HG02981 (cell line): ENCODE results near the gene GPC4.
A peak's percentile ranks its signal among the peaks of the same experiment; 100 is the strongest.

Source experiments
- ATAC-seq: cut with Tn5 transposase; IDR thresholded peaks from one replicate; pipeline ENCODE4 v1.9.1; 2021; ENCODE audit warnings: mild to moderate bottlenecking, moderate library complexity; ENCODE audit not compliant: unreplicated experiment

The GPC4 gene

DNA sequence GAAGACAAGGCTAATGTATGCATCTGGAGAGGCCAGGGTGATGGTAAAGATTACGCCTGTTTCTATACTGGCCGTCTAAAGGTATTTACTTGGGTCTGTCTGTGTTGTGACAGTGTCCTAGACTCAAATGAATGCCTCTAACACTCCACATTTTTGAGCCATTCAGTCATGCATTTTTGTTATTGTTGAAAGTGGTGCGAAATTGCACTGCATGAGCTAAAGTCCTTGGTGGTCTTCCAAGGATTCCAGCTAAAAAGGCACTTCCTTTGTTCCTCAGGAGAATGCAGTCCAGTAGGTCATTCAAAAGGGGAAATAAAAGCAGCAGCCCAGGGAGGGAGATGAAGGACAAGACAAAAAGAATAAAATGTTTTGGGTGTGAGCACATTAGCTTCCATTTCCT, 3.0 kb downstream of the GPC4 start:
- no peak for ATAC-seq

DNA sequence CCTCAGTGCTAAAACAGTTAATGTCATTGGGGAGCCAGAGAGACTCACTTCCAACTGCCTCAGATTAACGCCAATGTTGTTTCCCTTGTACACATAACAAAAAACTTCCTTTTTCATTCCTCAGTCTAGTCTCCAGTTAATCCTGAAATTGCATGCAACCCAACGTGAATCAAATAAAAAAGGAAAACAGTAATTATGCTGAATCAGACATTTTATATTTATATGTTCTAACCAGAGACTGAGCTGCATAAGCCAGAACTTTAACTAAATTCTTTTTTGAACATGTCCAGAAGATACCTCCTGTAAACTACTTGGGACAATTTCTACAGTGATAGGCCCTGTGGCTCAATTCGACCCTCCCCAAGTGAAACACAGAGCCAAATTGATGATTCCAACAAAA, 4.7 kb downstream of the GPC4 start:
- ATAC-seq, result no peak

DNA sequence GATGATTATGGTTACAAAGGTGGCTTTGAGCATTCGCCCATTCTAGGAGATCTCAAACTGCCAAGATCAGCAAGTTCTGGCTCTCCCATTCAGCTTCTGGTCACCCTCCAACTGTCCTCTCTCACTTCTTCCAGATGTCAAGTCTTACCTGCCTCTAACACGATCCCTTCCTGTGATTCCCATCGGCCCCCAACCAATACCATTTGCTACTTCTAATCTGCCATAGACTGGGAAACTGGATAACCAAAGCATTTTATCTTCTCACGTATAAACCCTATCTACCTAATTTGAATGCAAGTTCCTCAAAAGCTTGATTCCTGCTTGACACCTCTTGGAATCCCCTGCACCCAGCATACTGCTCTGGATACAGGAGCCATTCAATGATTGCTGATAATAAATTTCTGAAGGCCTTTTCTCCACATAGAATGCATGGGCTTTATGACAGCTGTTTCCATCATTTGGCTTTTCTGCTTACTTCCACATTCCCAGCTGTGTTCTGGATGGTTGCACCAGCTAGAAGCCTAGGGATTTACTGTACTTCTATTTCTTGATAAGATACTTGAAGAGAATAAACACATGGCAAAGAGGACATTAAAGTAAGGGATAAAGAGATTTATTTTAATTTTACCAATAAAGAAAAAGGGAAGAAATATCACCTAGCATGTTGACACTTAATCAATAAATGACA, 9.6 kb downstream of the GPC4 start:
- ATAC-seq, result no peak

DNA sequence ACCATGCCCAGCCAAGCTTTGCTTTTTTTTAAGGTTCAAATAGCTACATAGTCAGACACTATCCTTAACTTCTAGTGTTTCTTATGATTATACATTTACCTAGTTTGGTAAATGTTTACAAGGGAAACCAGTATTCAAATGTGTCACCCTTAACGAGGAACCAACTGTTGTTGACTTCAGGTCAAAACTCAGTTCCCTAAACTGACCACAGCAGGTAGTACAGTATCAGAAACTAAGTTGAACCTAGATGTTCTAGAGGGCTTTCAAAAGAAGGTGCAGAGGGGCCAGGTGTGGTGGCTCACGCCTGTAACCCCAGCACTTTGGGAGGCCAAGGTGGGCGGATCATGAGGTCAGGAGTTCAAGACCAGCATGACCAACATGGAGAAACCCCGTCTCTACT, 11.3 kb downstream of the GPC4 start:
- ATAC-seq, result no peak

DNA sequence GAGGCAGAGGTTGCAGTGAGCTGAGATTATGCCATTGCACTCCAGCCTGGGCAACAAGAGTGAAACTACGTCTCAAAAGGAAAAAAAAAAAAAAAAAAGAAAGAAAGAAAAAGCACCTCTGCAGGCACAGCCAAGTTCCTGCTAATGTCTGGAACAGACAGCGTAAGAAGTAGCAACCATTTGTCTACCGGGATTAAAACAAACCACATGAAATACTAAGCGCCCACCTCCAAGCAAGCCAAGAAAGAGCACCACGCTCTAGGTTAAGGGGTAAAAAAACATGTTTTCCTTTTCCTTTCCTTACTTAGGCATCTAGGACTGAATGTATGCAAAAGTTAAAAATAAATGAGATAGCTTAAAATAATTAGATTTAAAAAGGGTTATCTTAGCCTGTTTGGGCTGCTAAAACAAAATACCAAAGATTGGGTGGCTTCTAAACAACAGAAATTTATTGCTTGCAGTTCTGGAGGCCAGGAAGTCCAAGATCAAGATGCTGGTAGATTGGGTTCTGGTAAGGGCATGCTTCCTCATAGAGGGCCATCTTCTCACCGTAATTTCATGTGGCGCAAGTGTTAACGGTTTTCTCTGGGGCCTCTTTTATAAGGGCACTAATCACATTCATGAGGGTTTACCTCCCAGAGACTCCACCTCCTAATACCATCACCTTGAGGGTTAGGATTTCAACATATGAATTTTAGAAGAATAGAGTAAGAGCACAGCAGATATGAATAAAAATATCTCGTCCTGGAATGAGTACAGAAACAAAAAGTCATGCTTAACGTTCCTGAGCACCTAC, 12.3 kb downstream of the GPC4 start:
- ATAC-seq, result no peak

DNA sequence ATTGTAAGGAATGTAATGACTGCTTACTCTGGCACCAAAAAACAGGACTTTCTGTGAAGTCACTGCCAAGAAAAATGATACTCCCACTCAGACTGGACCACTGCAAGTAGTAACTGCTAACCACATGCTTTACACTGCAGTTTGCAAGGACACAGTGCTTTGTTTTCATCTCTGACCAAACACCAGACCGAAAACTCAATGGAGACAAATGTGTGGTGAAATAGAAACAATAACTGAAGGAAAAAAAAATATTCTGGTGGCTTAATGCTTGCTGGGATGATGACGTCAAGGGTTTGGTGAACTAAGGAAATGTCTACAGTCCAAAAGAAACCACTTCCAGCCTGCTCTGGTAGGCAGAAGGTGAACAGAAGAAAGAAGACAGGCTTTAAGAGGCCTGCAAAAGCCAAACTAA, 13.2 kb downstream of the GPC4 start:
- ATAC-seq, result no peak

DNA sequence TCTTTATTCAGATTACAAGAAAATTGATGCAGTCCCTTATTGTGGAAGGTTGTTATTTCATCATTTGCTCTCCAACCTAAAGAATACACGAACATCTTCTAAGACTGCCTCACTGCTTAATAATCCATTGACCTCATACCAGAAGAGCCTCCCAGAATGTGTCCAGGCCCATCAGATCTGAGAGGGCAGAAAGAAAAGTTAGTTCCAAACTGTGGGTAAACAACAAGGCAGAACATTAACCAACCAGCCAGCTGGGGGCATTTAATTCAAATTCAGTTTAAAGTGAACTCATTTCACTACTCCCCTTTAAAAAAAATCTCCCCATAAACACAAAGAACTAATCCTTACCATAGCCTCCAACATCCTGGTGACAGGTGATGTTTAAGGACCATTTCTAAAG, 13.8 kb downstream of the GPC4 start:
- no peak for ATAC-seq

DNA sequence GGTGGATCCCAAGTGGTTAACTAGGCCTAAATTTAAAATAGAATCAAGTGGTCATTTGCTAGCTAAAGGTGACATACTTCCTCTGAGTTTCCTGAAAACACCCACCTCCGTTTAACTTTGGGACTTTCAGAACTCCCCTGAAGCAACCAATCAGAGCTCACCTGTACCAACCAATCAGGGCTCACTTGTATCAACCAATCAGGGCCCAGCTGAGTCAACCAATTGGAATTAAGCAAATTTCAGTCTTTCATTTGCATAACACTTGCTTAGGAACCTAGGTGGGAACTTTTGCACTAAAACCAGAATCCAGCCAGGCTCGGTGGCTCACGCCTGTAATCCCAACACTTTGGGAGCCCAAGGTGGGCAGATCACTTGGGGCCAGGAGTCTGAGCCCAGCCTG, 15.9 kb downstream of the GPC4 start:
- no peak for ATAC-seq

DNA sequence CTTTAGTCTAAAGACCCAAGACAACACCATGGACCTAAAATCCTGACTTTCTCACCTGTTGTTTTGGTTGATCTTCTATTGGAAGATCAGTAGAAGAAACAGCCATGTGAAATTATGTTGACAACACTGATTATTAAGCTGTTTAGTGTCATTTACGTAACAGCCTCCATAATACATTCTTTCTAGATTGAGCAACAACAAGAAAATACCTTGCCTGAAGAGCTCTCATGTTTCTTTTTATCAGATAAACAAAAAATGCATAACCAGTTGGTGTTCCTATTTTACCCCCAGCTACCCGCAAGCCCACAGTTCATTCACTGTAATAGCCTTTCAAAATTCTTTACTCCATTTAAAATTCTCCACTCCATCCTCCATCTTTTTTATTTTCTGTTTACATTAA, 20.5 kb downstream of the GPC4 start:
- no peak for ATAC-seq

DNA sequence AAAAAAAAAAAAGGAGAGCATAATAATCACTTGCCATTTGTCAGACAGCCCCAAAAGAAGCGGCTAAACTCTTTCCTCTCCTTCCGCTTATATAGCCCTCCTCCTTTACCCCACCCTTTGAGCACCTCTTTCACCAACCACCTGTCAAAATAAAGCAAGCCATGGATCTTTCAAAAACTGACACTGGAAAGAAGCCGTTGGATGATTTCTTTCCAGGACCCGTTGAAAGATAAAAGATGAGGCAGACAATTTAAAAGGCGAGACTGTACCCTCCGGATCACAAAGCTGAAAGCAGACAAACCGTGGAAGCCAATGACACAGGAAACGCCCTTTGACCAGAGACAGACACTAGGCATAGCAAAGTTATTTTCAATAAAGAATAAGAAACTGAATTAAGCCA, 22.6 kb downstream of the GPC4 start:
- ATAC-seq, result no peak

DNA sequence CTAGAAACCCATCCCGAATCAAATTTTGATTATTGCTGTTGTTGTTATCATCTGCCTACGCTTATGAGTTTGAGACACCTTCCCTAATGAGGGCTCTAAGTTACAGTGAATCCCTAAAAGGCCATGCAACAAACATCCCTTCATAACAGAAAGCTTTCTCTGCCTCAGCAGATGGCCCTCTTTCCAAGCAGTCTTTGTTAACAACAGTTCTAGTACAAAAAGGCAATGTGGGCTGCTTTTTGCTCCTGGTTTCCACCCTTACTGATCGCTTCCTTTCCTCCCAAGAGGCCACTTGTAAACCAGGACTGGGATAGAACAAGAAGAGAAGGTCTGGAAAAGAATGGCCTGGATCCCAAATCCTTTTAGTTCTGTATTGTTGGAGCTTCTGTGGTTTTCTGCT, 24.2 kb downstream of the GPC4 start:
- no peak for ATAC-seq

DNA sequence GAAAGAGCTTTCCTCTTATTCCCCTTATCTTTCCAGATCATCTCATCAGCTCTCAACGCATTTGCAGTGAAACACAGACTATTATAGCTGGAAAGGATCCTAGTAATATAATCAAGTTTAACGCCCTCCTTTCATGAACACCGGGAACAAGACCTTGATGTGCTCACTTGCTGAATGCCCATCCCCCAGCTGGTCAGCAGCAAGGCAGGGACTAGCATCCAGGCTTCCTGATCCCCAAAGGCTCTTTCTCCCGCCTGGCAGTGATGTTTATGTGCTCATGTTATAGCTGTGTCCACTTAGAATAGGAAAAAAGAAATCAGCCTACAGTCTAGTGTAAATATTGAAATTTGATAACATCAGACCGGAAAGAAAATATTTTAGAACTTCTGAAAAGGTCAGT, 24.6 kb downstream of the GPC4 start:
- no peak for ATAC-seq

DNA sequence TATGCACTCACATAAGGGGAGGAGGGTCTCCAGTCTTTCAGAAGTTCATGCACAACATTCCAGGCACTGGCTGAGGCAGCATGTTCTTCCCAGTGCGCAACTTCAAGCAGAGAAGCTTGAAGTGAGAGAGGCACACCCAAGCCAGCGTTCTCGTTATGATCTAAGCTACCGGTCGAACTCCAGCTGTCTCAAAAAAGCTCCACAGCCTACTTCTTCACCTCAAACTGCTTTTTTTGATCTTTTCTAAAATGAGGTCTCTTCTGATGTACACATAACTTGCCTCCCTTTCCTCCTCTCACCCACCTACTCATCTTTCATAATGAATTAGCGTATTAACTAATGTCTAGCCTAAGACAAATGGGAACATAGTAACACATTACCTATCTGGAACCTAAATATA, 25.3 kb downstream of the GPC4 start:
- no peak for ATAC-seq

DNA sequence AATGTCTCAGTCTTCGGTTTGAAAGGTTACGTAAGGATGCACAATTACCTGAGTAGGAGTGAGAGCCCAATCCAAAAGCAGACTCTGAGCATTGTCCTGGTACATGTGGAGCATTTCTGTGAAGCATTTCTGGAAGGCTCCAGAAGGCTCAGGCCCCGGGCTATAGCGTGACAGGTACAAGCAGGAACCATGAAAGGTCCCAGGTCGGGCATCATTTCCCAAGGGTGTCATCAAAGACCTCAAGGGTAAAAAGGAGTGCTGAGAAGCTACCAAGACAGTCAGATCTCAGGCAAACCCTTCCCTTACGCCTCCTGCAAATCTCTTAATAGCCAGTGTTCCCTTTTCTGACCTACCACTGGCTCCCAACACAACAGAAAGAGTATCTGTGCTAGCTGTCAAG, 30.8 kb downstream of the GPC4 start:
- ATAC-seq, result no peak

DNA sequence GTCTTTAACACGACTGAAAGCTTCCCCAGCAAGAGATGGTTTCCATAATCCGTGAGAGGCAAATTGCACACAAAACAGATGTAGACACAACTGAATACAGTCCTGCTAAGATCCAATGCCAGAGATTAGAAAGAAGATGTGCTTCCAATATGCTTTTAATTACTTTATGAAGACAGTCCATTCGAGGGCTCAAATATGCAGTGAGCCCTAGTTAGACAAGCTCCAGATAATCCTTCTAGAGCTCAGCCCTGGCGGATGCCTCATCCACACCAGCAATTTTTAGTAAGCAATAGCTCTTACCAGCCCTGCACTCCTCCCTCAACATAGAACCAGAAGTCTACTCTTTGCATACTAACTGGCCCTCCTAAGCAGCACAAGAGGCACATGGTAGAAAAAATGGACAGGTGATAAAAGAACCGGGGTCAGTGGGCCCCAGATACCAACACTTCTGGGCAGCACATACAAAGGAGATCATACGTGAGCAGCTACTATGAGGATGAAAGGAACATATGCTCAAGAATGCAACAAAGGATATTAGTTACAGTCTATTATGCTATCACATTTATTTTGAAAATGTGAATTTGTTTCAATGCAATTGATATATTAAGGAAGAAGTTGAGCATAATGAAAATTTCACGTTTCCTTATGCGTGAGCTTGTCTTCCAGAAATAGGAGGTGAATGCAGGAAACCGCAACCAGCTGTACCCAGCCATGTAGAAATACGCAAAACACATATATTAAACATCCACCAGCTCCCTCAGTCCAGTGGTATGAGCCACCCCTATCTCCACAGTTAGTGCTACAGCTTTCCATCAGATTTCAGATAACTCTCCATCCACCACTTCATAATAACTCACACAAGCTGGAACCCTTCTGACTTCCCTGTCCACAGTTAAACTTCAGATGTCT, 34.3 kb downstream of the GPC4 start:
- ATAC-seq, result no peak

DNA sequence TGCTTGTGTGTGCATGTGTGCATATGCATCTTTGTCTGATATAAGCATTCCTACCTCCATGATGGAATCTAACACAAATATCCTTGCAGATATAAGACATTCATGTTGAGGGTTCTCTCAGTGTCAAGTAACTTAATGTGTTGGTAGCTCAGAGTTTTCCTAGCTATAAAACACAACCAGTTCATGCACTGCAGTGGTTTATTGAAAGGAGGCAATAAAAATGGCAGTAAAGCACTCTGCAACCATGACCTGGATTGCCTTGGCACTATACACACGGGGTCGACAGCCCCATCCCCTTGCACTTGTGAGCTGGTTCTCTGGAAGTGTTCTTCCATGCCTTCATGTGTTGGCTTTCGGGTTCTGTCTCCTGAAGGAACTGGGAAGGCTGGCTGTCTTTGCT, 38.9 kb downstream of the GPC4 start:
- no peak for ATAC-seq

DNA sequence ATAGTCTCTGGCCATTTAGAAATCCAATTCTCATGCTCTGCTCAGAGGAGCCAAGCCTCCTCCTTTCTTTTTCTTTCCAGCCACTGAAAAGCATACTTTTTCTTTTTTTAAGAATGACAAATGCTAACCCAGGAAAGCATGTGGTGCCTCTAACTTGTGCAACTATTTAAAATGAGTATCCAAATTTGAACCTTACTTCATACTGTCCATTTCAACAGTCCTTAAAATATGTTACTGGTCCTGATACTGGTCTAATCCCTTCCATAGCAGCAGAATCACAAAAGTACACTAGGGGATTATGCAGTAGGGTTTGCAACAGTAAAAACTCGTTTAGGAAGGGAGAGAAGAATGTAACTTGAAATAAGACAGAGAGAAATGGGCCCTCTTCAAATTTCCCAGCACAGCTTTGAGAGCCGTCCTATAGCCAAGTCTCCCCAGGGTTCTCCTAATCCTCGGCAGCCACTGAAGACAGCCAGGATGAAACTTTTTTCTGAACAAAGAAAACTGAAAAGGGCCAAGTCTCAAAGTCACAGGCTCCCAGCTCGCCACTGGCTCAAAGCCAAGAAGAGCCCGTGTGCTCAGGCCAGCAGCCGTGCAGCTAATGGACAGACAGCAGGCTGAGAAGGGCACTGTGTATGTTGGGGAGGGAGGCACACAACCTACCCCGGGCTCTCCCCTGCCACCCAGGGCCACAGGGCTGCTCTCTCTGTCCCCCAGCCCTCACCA, 39.5 kb downstream of the GPC4 start:
- ATAC-seq, result no peak

DNA sequence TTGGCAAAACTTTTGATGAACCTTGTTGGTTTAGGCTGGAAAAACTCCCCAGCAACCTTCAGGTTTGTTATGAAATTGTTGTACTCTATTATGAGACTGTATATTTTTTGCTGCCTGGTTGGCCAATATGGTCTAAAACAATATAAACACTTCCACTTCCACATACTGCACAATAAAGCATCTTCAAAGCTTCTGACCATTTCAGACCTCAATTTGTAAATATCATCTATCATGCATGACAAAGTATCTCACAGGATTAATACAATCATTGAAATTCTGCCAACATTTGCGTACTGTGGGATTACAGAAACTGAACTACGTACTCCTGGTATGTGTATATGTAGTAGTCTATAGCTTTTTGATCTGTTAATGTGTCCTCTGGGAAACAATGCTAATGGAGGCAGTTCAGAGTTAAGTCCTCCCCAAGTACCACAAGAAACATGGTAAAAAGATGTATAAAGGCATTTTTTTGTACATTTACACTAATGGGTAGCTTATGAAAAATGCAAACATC, 40.4 kb downstream of the GPC4 start:
- no peak for ATAC-seq

DNA sequence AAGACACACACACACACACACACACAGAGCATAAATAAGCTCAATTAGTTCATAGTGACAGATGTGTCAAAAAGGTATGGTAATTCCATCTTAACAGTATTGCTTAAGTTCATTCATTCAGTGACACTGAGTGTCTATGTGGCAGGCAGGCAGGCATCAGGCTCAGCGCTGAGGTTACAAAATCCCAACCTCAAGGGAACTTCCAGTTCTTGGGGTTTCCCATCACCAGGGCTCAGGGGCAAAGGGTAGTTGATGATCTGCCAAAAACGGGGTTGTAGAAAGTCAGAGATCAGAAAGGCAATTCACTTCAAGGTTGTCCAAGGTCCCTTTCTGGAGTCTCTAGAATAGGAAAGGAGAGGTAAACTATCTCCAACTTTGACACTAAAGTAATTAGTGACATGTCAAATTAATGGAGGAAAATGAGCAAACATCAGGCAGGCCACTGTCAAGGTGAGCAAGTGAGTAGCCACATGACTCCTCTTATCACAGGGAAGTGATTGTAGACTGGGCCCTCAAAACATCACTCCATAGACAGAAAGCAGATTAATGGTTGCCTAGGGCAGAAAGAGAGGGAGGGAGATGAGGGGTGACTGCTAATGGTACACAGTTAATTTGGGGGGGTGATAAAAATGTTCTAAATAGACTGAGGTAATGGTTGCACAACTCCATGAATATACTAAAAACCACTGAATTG, 41.8 kb downstream of the GPC4 start:
- ATAC-seq, result peak; percentile 59

DNA sequence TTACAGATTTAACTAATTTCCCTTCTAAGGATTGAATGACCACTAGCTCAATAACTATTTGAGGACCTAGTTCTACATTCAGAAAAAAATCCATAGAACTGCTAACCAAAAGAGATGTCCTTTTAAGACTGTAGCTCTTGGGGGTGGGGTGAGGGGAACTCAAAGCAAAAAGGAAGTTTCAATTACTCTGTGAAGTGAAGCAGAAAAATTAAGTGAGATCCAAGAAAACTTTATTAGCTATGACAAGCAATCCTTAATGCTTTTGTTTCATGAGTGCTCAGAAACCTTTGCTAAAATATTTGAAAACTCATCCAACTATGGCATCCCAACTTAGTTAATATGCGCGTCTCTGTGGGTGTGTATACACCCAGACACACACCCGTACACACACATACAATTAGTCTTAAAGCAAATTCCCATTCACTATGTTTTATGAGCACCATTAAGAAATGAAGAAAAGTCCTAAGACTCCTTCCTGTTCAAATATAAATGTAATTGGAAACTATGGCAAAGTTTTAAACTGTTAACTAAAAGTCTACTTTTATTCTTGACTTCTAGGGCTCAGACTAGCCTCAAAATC, 44.5 kb downstream of the GPC4 start:
- no peak for ATAC-seq
